Loucy (cell line): ENCODE measurements around the gene PDYN.

Experiments
- EZH2phosphoT487 ChIP-seq: fragments of 200-600 bp; IDR thresholded peaks from 2 replicates; pipeline ENCODE4 v1.6.1; 2018; ENCODE audit warnings: antibody characterized with exemption, mild to moderate bottlenecking, moderate library complexity, borderline replicate concordance
- TF ChIP-seq, protein P1 (sequence below): fragments of 200-600 bp; sonication (generic); conservative IDR thresholded peaks from 2 replicates; pipeline ENCODE4 v1.5.1; 2014; ENCODE audit warnings: mild to moderate bottlenecking, antibody characterized with exemption, low read length

DNA sequence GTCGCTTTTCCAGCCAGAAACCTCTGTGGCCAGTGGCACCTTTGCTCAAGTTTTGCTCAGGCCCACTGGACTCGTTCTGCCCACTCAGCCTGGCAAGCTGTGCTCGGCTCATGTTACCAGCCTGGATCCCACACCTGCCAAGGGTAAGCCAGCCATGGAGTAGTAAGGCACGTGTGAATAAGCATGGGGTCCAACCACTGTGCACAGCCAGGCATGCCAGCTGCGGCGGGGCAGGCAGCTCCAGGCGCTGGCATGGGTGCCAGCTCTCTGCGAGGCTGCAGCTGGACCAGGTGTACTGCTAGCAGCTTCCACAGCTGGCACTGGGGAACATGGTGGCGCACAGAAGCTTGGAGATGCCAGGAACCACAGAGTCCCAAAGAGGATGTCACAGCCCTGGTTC is 32.1 kb upstream of the PDYN start:
- TF ChIP-seq, protein P1, sequence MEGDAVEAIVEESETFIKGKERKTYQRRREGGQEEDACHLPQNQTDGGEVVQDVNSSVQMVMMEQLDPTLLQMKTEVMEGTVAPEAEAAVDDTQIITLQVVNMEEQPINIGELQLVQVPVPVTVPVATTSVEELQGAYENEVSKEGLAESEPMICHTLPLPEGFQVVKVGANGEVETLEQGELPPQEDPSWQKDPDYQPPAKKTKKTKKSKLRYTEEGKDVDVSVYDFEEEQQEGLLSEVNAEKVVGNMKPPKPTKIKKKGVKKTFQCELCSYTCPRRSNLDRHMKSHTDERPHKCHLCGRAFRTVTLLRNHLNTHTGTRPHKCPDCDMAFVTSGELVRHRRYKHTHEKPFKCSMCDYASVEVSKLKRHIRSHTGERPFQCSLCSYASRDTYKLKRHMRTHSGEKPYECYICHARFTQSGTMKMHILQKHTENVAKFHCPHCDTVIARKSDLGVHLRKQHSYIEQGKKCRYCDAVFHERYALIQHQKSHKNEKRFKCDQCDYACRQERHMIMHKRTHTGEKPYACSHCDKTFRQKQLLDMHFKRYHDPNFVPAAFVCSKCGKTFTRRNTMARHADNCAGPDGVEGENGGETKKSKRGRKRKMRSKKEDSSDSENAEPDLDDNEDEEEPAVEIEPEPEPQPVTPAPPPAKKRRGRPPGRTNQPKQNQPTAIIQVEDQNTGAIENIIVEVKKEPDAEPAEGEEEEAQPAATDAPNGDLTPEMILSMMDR = no peak
- no peak for TF ChIP-seq EZH2phosphoT487
